ENCODE data around the gene WASF2.

GRCh38 chr1:27358038-27358927 lies 131.7 kb downstream of the WASF2 start:
- TF ChIP-seq CTCF (IDR thresholded peaks at IDR 0.05) (no peak), POLR2A (IDR thresholded peaks at IDR 0.05) (no peak)
